T1000 (cell line): ENCODE measurements around the gene TIGD7.
"Not testable (repeated sequence)": the region's sequence is repeated elsewhere in the genome, so short reads cannot be mapped to it uniquely, and the experiment has no call there.

Source experiments
- DNase-seq: peaks from one replicate; lab custom pipeline; 2025; ENCODE audit warnings: mixed read lengths; lab: John Stamatoyannopoulos, UW

Gene TIGD7

GRCh38 chr16:3282730-3283542 is 22.3 kb downstream of the TIGD7 start, which contains the start of gene ZNF263:
Gene ZNF263, plus strand, starts transcription at chr16:3283491. Its CDS starts 328 bp downstream, at chr16:3283819.
- DNase-seq = peak; percentile 91

- peak; percentile 75 for DNase-seq
These were observed 23.0 kb downstream of the TIGD7 start for GRCh38 chr16:3282103-3282729.

GRCh38 chr16:3281222-3281820 is 23.9 kb downstream of the TIGD7 start:
- no peak for DNase-seq

- DNase-seq = no peak
These were observed 28.6 kb downstream of the TIGD7 start for GRCh38 chr16:3276679-3277078.

GRCh38 chr16:3274947-3275346 is 30.3 kb downstream of the TIGD7 start:
- DNase-seq = no peak

GRCh38 chr16:3274490-3274889 is 30.7 kb downstream of the TIGD7 start:
- DNase-seq = no peak

GRCh38 chr16:3271281-3271680 is 33.9 kb downstream of the TIGD7 start:
- DNase-seq = not testable (repeated sequence)

GRCh38 chr16:3270718-3271117 is 34.5 kb downstream of the TIGD7 start:
- DNase-seq = not testable (repeated sequence)

GRCh38 chr16:3268294-3268693 is 36.9 kb downstream of the TIGD7 start:
- DNase-seq = no peak

GRCh38 chr16:3266873-3267537 is 38.2 kb downstream of the TIGD7 start:
- no peak for DNase-seq

- peak; percentile 98 for DNase-seq
These were observed 40.8 kb downstream of the TIGD7 start for GRCh38 chr16:3264137-3265036.

- no peak for DNase-seq
These were observed 42.7 kb downstream of the TIGD7 start for GRCh38 chr16:3262517-3262916.

GRCh38 chr16:3259836-3260235 is 45.4 kb downstream of the TIGD7 start:
- no peak for DNase-seq

- no peak for DNase-seq
These were observed 48.3 kb downstream of the TIGD7 start for GRCh38 chr16:3256866-3257465.

- DNase-seq = no peak
These were observed 48.9 kb downstream of the TIGD7 start, which contains the start of gene MEFV for GRCh38 chr16:3256146-3256865. Gene MEFV, minus strand, starts transcription at chr16:3256633. Its CDS starts 46 bp downstream, at chr16:3256587.

- DNase-seq = no peak
These were observed 50.9 kb downstream of the TIGD7 start for GRCh38 chr16:3254309-3254708.

- no peak for DNase-seq
These were observed 52.3 kb downstream of the TIGD7 start for GRCh38 chr16:3252967-3253366.

- DNase-seq = no peak
These were observed 55.8 kb downstream of the TIGD7 start for GRCh38 chr16:3249451-3249850.

GRCh38 chr16:3249020-3249419 is 56.2 kb downstream of the TIGD7 start:
- no peak for DNase-seq
